GM21447 (cell line): ENCODE results near the gene CTNNBIP1.
"Not testable (repeated sequence)": the region's sequence is repeated elsewhere in the genome, so short reads cannot be mapped to it uniquely, and the experiment has no call there.

Source experiments
- ATAC-seq: cut with Tn5 transposase; IDR thresholded peaks from one replicate; pipeline ENCODE4 v1.9.1; 2021; ENCODE audit not compliant: unreplicated experiment

Gene CTNNBIP1

DNA sequence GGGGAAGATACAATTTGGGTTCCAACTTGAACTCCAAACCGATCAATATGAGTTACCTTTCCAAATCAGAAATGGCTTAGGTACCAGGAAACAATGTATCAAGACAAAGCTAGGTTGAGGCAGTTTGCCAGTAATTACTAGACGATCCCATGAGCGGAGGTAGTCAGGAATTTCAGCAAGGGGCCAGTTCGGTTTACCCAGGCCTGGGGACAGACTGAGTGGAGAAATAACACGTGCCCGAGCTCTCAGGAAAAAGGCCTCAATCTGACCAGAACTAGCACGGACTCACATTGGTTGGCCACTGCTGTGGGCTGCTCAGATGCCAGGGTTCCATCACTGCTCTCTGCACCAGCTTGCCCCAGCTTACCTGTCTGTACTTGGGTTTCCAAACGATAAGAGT is 101.6 kb downstream of the CTNNBIP1 start:
- ATAC-seq = no peak

DNA sequence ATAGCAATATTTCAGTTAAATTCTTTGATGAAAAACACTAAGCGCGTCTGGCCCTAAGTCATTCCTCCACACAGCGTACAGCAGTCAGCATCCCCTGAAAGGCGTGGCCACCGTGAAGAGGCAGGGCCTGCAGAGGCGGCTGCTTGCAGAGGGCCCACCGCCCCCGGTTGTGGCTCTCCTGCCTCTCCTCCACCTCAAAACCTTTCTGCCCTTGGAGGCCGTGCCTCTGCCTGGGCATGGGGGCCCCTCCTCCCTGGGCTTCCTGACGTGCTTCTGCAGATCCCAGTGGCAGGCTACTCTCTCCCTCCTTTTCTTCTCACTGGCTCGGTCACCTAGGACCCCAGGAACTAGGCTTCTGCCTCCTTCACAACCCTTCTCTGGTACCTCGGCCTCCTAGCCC is 102.5 kb downstream of the CTNNBIP1 start:
- ATAC-seq = no peak

DNA sequence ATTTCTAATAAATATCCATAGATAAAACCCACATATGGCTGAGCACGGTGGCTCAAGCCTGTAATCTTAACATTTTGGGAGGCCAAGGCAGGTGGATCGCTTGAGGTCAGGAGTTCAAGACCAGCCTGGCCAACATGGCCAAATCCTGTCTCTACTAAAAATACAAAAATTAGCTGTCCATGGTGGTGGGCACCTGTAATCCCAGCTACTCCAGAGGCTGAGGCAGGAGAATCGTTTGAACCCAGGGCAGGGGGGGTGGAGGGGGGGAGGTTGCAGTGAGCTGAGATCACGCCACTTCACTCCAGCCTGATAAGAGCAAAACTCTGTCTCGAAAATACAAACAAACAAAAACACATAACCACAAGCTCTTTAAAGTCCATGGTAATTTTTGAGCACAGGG is 104.1 kb downstream of the CTNNBIP1 start:
- not testable (repeated sequence) for ATAC-seq

GRCh38 chr1:9805006-9805508 is 105.0 kb downstream of the CTNNBIP1 start:
- no peak for ATAC-seq

GRCh38 chr1:9803003-9803918 is 106.8 kb downstream of the CTNNBIP1 start:
- not testable (repeated sequence) for ATAC-seq

DNA sequence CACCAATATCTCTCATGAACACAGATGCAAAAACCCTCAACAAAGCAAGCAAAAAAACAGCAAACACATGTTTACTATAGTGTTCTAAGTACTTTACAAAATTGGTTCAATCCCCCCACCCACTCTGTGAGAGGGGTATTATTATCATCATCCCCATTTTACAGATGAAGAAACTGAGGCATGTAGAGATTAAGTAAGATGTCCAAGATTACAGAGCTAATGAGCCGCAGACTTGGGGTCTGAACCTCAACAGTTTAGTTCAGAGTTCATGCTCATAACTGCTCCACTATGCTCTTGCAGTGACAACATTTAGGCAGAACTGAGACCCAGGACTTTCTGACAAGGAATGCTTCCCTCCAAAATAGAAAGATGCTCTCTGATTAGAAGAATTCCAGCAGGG is 108.2 kb downstream of the CTNNBIP1 start:
- no peak for ATAC-seq
